Measurements from ENCODE around the gene PHLDA2.

PHLDA2 gene

DNA sequence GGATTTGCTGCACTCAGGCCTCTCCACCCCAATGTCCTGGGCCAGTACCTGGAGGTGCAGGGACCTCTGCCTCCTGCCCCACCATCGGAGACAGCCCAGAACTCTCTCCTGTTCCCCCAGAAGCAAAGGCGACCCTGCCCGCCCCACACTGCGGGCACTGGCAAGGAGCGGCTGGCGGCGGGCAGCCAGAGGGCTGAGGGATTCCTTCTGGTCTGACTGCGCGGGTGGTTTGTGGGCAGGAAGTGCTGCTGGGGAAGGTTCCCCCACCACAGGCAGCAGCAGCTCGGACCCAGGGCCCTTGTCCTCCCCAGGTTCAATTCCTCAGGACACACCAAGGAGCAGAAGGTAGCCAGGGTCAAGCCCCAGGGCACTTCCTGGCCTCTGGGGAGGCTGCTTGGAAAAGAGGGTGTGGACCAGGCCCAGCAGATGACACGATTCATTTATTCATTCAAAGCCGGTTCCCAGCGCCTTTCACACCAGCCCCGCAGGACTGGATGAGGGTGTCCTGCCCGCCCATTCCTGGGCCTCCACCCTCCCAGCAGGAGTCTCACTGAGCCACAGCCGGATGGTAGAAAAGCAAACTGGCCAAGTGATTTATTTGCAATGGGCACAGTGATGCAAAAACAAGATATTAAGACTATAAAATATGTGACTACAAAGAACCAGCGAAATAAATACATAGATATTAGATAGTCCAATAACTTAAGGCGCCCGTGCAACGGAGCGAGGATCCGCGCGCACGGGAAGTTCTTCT lies 1.2 kb downstream of the PHLDA2 start:
- DNase-seq: peak; percentile 39

- no peak for DNase-seq
These were observed 2.0 kb downstream of the PHLDA2 start for GRCh38 chr11:2927121-2927800.

- no peak for DNase-seq
These were observed 2.6 kb downstream of the PHLDA2 start for GRCh38 chr11:2926611-2927051.

DNA sequence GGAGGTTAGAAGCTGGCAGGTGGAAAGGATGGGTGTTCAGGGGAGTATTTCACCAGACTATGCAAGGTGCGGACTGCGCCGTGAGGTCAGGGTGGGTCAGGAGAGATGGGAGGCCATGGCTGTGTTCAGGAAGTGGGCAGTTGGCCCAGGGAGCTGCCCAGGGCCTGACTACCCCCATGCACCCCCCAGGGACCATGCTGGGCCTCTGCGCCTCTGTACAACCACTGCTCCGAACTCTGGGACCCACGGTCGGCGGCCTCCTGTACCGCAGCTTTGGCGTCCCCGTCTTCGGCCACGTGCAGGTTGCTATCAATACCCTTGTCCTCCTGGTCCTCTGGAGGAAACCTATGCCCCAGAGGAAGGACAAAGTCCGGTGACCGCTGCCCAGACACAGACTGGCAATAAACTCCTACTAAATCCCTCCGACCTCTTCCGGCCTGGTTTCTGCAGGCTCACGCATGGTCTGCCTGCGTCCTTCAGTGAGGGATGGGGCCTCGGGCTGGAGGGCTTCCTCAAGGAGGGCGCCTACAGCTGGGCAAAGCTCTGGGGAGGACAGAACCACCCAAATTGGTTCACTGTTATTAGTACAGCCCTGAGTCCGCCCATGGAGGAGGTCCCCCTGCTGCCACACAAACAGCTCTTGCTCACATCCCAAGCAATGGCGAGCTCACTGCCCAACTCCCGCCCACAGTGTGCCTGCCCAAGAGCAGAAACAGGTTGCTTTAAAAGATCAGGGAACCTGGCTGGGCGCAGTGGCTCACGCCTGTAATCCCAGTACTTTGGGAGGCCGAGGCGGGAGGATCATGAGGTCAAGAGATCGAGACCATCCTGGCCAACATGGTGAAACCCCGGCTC lies 4.2 kb downstream of the PHLDA2 start:
- DNase-seq: no peak

DNA sequence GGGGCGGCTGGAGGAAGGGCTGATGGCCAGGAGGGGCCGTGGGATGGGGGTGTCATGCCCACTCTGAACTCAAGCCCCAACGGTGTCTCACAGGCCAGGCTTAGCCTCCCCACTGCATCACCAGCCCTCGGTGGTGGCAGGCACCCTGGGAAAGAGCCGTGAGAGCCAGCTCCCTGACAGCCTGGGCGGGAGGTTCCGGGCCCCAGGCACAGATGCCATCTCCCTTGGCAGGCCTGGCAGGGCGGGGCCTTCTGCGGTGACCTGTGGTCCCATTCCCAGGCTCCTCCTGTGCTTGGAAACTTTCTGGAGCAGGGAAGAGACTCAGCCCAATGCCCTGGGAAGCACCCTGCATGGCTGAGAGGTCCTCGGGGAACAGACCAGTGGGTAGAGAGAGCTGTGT lies 4.8 kb downstream of the PHLDA2 start:
- DNase-seq: no peak

DNA sequence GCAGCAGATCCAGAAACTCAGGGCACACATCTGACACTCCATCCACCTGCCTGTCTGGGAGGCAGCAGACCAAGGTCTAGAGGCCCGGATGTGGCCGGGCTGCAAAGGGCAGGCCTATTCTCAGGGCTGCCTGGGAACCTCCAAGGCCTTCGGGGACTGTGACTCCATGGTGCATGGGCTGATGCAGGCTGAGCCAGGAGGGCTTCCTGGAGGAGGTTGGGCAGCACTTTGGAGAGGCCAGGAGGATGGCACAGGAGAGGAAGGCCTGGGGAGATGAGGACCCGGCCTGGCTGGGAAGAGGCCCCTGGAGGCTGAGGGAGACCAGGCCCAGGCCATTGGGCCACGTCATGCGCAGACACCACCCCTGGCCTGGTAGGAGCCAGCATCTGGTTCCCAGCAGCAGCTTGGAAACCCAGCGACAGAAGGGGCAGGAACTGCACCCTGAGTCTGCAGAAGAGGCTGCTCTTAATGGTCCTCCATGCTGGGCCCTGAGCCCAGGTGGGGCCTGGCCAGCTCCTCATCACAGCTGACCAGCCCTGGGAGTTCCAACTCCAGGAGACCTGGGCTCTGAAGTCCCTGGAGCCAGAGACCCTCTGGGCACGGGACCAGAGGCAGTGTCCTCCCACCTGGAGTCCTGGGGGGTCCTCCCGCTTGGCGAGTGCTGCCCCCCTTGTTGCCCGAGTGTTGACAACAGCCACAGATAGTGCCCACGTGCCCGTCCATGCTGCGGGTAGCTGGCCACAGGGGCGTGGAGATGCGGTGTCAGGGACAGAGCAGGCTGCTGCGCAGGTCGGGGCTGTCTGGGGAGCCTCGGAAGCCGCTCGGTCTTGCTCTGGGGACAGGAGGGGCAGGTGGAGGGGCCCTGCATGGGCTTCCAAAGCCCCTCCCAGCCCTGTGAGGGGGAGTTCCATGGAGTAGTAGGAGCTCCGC lies 5.5 kb downstream of the PHLDA2 start:
- DNase-seq: no peak

- DNase-seq: no peak
These were observed 6.6 kb downstream of the PHLDA2 start for GRCh38 chr11:2922655-2923054.

GRCh38 chr11:2921742-2922493 lies 7.3 kb downstream of the PHLDA2 start:
- no peak for DNase-seq

DNA sequence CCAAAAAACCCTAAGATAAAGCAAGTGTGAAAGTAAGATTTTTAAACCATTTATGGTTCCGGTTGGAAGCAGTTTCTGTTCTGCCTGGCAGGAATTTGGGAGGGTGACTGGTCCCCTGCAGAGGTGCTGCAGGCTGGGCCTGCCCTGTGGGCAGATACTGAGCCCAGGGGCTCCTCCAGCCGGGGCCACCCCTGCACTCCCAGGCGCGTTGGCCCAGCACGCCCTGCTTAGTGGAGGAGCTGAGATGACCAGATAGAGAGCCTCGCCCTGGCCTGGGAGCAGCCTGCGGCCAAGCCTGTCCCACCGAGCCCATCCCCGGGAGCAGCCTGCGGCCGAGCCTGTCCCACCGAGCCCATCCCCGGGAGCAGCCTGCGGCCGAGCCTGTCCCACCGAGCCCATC lies 8.0 kb downstream of the PHLDA2 start:
- DNase-seq: no peak

DNA sequence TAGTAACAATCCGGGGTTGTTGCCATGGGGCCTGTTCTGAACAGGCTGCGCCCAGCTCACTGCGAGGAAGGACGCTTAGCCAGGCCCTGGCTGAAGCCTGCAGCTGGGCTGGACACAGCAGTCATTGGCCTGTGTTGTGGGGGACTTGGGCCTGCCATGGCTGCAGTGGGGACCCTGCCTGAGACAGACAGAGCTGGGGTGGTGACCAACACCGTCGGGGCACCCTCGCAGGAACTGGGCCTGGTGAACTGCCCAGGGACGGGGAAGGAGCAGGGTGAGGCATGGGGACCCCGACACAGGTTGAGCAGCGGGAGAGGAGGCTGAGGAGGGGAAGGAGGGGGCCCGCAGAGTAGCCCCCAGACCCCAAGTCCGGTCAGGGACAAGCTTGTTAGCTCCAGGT lies 8.9 kb downstream of the PHLDA2 start:
- DNase-seq: no peak

- no peak for DNase-seq
These were observed 9.4 kb downstream of the PHLDA2 start for GRCh38 chr11:2919837-2920236.

- DNase-seq: no peak
These were observed 10.0 kb downstream of the PHLDA2 start for GRCh38 chr11:2919188-2919587.

- DNase-seq: no peak
These were observed 11.3 kb downstream of the PHLDA2 start for GRCh38 chr11:2917842-2918490.

- DNase-seq: no peak
These were observed 12.2 kb downstream of the PHLDA2 start for GRCh38 chr11:2916892-2917645.

DNA sequence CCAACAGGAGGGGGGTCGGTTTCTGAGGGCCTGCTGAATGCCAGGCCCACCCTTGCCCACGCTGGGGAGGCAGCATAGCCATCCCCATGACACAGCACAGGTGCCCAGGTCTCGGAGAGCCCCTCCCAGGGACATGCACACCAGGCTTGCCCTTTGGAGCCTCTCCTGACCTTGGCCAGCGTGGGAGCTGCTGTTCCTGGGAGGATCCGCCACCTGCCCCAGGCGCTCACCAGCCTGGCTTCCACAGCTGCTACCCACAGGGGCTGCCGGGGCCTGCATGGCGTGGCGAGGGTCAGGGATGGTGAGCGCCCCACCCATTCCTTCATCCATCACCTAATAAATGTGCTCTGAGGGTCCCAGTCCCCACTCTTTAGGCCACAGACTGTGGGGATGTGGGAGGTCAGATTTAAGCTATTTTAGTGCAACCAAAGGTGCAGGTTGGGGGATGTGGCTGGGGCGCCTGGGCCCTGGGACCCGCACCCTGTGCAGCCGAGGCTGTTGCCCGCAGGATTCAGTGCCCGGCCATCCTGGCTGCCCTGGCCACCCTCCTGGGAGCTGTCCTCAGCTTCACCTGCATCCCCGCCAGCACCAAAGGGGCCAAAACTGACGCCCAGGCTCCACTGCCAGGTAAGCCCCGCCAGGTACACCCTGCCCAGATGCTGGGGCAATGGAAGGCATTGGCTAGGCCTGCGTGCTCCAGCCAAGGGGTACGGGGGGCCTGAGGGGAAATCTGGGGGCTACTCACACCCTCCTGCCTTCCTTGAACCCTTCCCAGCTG lies 12.9 kb downstream of the PHLDA2 start:
- no peak for DNase-seq

DNA sequence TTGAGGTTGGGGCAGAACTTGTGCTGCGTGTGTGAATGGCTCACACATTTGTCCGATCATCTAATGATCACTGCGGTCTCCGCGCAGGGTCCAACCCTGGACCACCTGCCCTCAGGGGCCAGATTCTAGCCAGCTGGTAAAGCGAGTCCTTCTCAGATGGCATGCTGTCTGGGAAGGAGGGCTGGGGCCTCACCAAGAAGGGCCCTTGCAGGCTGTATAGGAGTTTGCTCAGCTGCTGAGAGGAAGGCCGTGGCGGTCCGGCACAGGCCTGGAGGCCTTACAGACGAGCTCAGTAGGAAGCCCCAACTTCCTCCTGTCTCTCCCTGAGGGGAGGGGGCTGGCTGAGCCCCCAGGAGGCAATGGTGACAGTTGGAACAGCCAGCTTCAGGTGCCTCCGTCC lies 13.7 kb downstream of the PHLDA2 start:
- no peak for DNase-seq

DNA sequence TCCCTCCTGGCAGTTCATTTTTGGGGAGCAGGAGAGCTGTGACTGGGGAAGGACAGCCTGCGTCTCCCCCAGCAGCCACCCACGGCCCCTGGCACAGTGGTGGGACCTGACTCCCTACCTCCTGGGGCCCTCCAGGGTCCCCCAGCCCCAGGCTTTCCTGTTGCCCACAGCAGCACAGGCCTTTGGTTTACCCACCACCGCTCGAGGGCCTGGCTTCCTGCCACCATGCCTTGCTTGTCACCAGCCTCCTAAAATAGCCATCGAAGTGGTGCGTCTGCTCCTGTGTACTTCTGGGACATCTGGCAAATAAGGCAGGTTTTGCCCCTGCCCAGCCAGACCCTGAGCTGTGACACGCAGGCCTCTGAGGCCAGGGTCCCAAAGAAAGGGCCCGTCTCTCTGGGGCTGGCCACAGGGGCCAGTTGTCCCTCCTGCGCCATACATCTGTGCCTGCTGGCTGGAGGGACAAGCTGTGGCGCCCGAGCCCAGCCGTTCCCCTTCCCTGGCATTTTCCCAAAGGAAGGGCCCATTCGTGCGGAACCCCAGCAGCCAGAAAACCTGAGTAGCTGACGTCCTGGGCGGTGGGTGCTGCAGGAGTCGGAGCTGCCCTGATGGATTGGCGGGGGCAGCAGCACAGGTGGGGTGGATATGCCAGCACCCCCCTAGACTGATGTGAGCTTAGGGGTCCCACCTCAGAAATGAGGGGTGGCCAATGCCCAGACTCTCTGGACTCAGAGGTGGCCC lies 14.6 kb downstream of the PHLDA2 start:
- no peak for DNase-seq

DNA sequence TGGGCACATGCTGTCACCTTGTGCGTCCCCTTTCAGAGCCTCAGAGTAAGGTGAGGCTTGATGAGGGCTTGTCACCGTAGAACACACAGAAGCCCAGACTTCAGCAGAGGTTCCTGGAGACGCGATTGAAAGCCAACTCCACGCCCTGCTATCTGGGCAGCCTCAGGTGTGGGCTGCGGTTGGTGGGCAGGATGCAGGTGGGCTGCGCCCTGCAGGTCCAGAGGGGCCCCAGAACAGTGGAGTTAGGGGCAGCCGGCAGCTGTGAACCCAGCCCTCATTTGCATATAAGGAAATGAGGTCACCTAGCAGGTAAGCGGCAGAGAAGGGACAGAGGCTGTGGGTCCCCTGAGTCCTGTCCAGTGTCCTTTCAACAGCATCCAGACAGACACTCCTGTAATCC lies 15.4 kb downstream of the PHLDA2 start:
- DNase-seq: no peak

- no peak for DNase-seq
These were observed 16.2 kb downstream of the PHLDA2 start for GRCh38 chr11:2913019-2913431.
